HG03103 (cell line): ENCODE data around the gene SPIRE1.
"Not testable (repeated sequence)": the region's sequence is repeated elsewhere in the genome, so short reads cannot be mapped to it uniquely, and the experiment has no call there.

ENCODE experiments used
- ATAC-seq: cut with Tn5 transposase; IDR thresholded peaks from one replicate; pipeline ENCODE4 v1.9.1; 2021; ENCODE audit warnings: low read depth; ENCODE audit not compliant: unreplicated experiment

Gene SPIRE1

GRCh38 chr18:12651651-12652050 is 6.3 kb downstream of the SPIRE1 start:
- ATAC-seq: no peak

GRCh38 chr18:12647773-12648172 is 10.1 kb downstream of the SPIRE1 start:
- no peak for ATAC-seq

GRCh38 chr18:12645751-12646203 is 12.1 kb downstream of the SPIRE1 start:
- no peak for ATAC-seq

- no peak for ATAC-seq
These were observed 12.7 kb downstream of the SPIRE1 start for GRCh38 chr18:12645254-12645653.

GRCh38 chr18:12643756-12644155 is 14.2 kb downstream of the SPIRE1 start:
- not testable (repeated sequence) for ATAC-seq

- ATAC-seq: no peak
These were observed 17.1 kb downstream of the SPIRE1 start for GRCh38 chr18:12640881-12641200.

- no peak for ATAC-seq
These were observed 17.7 kb downstream of the SPIRE1 start for GRCh38 chr18:12639990-12640880.

- ATAC-seq: no peak
These were observed 19.2 kb downstream of the SPIRE1 start for GRCh38 chr18:12638644-12639124.

- no peak for ATAC-seq
These were observed 19.8 kb downstream of the SPIRE1 start for GRCh38 chr18:12637901-12638643.

- ATAC-seq: no peak
These were observed 20.5 kb downstream of the SPIRE1 start for GRCh38 chr18:12637393-12637792.

- ATAC-seq: no peak
These were observed 26.0 kb downstream of the SPIRE1 start for GRCh38 chr18:12631831-12632477.

- ATAC-seq: no peak
These were observed 27.8 kb downstream of the SPIRE1 start for GRCh38 chr18:12630136-12630535.

- ATAC-seq: no peak
These were observed 28.9 kb downstream of the SPIRE1 start for GRCh38 chr18:12628706-12629702.

GRCh38 chr18:12627199-12627598 is 30.7 kb downstream of the SPIRE1 start:
- ATAC-seq: not testable (repeated sequence)

GRCh38 chr18:12625241-12625640 is 32.7 kb downstream of the SPIRE1 start:
- ATAC-seq: no peak

GRCh38 chr18:12621742-12622306 is 36.1 kb downstream of the SPIRE1 start:
- no peak for ATAC-seq

- ATAC-seq: no peak
These were observed 42.2 kb downstream of the SPIRE1 start for GRCh38 chr18:12615748-12616147.

- ATAC-seq: no peak
These were observed 49.6 kb downstream of the SPIRE1 start for GRCh38 chr18:12608301-12608700.

GRCh38 chr18:12606592-12607315 is 51.2 kb downstream of the SPIRE1 start:
- no peak for ATAC-seq
